IPS-15b (cell line): ENCODE data around the gene SPIN1.

Experiments used
- H3K27me3 ChIP-seq: one replicate; pipeline ENCODE4 v1.6.1; 2013; ENCODE audit warnings: low read length; ENCODE audit not compliant: control insufficient read depth, insufficient read depth
- H3K36me3 ChIP-seq: one replicate; pipeline ENCODE4 v1.6.1; 2013; ENCODE audit warnings: low read length; ENCODE audit not compliant: control insufficient read depth, insufficient read depth
- H3K4me1 ChIP-seq: one replicate; pipeline ENCODE4 v1.6.1; 2013; ENCODE audit warnings: mild to moderate bottlenecking, low read length; ENCODE audit not compliant: control insufficient read depth, insufficient read depth
- H3K4me3 ChIP-seq: one replicate; pipeline ENCODE4 v1.5.1; 2013; ENCODE audit warnings: low read depth, low read length
- H3K9ac ChIP-seq: one replicate; pipeline ENCODE4 v1.6.1; 2013; ENCODE audit warnings: low read depth, mild to moderate bottlenecking, low read length
- H3K9me3 ChIP-seq: one replicate; pipeline ENCODE4 v1.6.1; 2013; ENCODE audit warnings: mild to moderate bottlenecking, low read length; ENCODE audit not compliant: control insufficient read depth, insufficient read depth

SPIN1 gene

DNA sequence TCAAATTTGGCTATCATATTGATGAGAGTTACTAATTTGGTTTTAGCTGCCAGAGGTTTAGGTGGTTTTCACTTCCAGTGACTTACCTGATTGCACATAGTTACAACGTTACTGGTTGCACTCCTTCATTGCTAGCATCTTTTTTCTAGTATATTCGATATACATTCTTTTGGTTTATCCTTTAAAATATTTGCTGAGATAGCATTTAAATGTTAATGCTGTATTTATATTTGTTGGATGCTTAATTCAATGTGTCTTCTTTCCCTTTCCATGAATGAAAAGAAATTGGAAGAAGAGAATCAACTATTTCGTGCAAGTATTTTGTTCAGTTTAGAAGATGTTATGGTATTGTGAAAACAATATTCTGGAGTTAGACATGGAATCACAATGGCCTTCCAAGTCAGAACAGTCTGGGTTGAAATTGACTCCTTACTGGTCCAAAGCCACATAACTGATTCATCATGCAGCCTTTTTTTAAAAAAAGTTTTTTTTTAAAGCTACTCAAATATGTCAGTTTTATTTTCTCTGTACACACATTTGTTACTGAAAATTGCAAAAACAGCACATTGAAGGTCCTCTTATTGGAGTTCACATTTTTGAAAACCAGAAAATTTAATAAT, 2.2 kb downstream of the SPIN1 start:
- Histone ChIP-seq H3K36me3 (no peaks in the 10 kb centered on the region), H3K9ac (no peak overlapping the region), H3K4me3 (peak overlapping the region; percentile 71), H3K4me1 (peaks cover 15% of the 10 kb centered on the region), H3K9me3 (no peaks in the 10 kb centered on the region), H3K27me3 (no peaks in the 10 kb centered on the region)

DNA sequence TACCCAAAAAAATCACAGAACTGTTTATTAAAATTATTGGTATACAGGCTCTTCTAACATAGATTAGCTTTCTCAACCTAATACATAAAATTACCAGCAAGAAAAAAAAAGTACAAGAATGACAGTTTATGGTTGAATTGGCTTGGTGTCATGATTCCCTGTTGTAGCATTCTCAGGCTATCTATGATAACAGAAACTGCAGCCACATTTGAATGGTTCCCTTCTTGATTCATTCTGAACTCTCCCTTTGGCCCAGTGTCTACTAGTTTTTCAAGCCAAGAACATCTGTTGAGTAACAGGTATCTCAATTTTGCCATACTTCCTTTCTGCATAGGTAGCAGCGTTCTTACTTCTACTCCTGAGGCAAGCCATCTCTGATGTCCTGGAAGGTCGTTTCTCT, 3.0 kb downstream of the SPIN1 start:
- no peaks in the 10 kb centered on the region for H3K9me3 ChIP-seq
- H3K36me3 ChIP-seq: no peaks in the 10 kb centered on the region
- no peaks in the 10 kb centered on the region for H3K27me3 ChIP-seq
- peaks cover 15% of the 10 kb centered on the region for H3K4me1 ChIP-seq
- H3K4me3 ChIP-seq: no peak overlapping the region
- no peak overlapping the region for H3K9ac ChIP-seq

DNA sequence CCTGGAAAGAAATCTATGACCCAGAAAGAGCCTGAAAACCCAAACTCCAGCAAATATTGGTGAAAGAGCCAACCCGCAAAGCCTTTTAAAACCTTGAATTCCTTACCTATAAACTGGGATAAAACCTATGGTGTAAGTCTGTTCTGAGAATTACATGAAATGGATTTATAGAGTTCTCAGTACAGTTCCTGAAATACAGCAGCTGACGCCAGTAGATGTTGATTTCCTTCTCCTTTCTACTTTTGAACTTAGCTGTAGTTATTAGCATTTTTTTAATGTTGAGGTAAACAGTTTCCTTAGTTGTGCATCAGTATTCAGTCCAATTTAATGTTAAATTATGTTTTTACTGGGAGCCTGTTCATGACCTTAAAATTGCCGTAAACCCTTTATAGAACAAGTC, 3.7 kb downstream of the SPIN1 start:
- Histone ChIP-seq H3K9me3 (no peaks in the 10 kb centered on the region), H3K27me3 (no peaks in the 10 kb centered on the region), H3K4me1 (peaks cover 15% of the 10 kb centered on the region), H3K4me3 (no peak overlapping the region), H3K9ac (no peak overlapping the region), H3K36me3 (no peaks in the 10 kb centered on the region)

DNA sequence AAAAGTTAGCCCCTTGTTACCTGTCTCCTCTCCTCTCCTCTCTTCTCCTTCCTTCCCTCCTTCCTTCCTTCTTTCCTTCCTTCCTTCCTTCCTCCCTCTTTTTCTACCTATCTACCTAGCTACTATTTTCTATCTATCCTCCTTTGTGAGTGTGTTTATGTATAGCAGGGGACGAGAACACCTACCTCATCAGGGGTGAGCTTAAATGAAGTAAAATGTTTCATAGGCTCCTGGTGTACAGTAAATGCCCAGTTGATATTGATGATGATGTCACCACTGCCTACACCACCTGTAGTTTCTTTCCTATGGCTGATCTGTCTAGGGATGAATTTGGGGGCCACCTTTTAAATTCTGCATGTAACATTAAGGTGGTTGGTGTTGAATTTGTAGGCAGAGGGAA, 4.3 kb downstream of the SPIN1 start:
- Histone ChIP-seq H3K36me3 (no peaks in the 10 kb centered on the region), H3K9me3 (no peaks in the 10 kb centered on the region), H3K9ac (no peak overlapping the region), H3K27me3 (no peaks in the 10 kb centered on the region), H3K4me1 (peaks cover 15% of the 10 kb centered on the region), H3K4me3 (no peak overlapping the region)

DNA sequence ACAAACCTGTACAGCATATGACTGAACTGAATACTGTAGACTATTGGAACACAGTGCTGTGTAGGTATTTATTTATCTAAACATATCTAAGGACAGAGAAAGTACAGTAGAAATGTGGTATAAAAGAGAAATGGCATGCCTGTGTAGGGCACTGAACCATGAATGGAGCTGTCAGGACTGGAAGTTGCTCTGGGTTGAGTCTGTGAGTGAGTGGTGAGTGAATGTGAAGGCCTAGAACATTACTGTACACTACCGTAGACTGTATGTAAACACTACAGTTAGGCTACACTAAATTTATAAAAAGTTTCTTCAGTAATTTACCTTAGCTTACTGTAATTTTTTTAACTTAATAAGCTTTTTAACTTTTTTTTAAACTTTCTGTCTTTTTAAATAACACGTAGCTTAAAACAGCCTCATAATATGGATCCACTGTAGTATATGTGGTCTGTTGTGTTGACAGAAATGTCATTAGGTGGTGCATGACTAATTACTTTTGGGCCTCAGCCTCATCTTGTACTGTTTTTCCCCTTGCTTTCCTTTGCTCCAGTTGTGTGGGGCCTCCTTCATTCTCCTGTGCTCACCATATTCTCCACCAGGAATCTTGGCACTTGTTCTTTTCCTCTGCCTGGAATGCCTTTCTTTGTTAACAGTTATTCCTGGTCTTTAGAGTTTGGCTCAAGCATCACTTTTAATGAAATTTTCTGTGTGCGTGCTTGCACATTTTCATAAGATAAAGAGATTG, 8.8 kb downstream of the SPIN1 start:
- Histone ChIP-seq H3K4me1 (peaks cover 10% of the 10 kb centered on the region), H3K27me3 (no peaks in the 10 kb centered on the region), H3K9me3 (no peaks in the 10 kb centered on the region), H3K36me3 (no peaks in the 10 kb centered on the region), H3K4me3 (no peak overlapping the region), H3K9ac (no peak overlapping the region)

DNA sequence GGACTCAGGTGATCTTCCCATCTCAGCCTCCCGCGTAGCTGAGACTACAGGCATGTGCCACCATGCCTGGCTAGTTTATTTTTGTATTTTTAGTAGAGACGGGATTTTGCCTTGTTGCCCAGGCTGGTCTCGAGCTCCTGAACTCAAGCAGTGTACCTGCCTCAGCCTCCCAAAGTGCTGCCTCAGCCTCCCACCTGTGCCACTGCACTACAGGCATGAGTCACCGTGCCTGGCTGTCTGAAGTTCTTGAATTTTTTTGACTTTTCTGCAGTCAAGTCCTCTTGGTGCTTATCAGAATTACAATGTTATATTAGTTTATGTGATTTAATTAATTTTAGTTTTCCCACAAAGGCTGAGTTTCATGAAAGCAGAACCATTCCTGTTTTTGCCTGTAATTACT, 9.8 kb downstream of the SPIN1 start:
- H3K9ac ChIP-seq: no peak overlapping the region
- H3K4me1 ChIP-seq: peaks cover under 1% of the 10 kb centered on the region
- H3K27me3 ChIP-seq: no peaks in the 10 kb centered on the region
- no peaks in the 10 kb centered on the region for H3K36me3 ChIP-seq
- no peaks in the 10 kb centered on the region for H3K9me3 ChIP-seq
- H3K4me3 ChIP-seq: no peak overlapping the region

DNA sequence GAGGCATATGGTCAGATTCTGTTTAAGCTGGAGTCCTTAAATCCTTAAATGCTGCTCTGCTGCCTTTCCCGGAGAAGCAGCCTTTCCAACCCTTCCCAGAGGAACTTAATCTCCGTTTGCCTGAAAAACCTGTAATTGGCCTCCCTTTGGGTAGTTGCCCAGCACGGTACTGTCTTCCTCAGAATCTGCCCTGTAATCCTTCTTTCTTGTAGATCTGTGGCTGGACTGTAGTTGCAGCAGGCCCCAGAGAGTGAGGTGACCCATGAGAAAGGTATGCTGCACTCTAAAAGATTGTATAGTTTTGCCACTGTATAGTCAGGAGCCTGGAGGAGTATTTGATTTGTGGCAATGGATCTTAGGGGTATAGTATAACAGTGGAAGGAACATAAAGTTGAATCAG, 11.7 kb downstream of the SPIN1 start:
- Histone ChIP-seq H3K4me3 (no peak overlapping the region), H3K27me3 (no peaks in the 10 kb centered on the region), H3K9ac (no peak overlapping the region), H3K4me1 (no peaks in the 10 kb centered on the region), H3K36me3 (no peaks in the 10 kb centered on the region), H3K9me3 (no peaks in the 10 kb centered on the region)

DNA sequence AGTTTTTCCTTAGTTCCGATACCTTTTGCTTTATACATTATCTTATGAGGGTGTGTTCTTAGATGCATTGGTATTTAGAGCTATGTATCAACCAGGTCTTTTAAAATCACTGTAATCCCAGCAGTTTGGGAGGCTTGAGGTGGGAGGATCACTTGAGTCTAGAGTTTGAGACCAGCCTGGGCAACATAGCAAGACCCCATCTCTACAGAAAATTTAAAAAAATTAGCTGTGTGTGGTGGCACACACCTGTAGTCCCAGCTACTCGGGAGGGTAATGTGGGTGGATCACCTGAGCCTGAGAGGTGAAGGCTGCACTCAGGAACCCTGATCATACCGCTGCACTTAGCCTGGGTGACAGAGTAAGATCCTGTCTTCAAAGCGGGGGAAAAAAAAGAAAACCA, 15.1 kb downstream of the SPIN1 start:
- no peaks in the 10 kb centered on the region for H3K9me3 ChIP-seq
- no peak overlapping the region for H3K9ac ChIP-seq
- H3K4me1 ChIP-seq: no peaks in the 10 kb centered on the region
- no peak overlapping the region for H3K4me3 ChIP-seq
- no peaks in the 10 kb centered on the region for H3K27me3 ChIP-seq
- H3K36me3 ChIP-seq: no peaks in the 10 kb centered on the region

DNA sequence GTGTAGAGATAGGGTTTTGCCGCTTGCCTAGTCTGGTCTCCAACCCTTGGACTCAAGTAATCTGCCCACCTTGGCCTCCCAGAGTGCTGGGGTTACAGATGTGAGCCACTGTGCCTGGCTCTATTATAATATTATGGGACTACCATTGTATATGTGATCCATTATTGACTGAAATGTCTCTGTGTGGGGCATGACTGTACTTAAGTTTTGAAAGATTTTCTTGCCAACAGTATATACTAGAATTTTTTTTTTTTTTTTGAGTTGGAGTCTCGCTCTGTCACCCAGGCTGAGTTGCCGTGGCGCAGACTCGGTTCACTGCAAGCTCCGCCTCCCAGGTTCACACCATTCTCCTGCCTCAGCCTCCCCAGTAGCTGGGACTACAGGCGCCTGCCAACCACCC, 17.8 kb downstream of the SPIN1 start:
- H3K9me3 ChIP-seq: no peaks in the 10 kb centered on the region
- H3K4me1 ChIP-seq: no peaks in the 10 kb centered on the region
- no peaks in the 10 kb centered on the region for H3K36me3 ChIP-seq
- no peak overlapping the region for H3K4me3 ChIP-seq
- H3K9ac ChIP-seq: no peak overlapping the region
- H3K27me3 ChIP-seq: no peaks in the 10 kb centered on the region

DNA sequence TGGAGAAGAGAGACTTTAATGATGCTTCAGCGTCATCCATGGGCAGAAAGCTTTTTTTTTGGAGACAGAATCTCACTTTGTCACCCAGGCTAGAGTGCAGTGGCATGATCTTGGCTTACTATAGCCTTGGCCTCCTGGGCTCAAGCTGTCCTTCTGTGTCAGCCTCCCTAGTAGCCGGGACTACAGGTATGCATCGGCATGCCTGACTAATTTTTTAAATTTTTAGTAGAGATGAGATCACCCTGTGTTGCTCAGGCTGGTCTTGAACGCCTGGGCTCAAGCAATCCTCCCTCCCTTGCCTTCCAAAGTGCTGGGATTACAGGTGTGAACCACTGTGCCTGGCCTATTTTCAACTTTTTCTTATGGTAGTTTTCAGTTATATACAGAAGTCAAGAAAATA, 23.2 kb downstream of the SPIN1 start:
- Histone ChIP-seq H3K9me3 (peaks cover 10% of the 10 kb centered on the region), H3K4me3 (no peak overlapping the region), H3K9ac (no peak overlapping the region), H3K36me3 (peaks cover 4% of the 10 kb centered on the region), H3K27me3 (no peaks in the 10 kb centered on the region), H3K4me1 (no peaks in the 10 kb centered on the region)

DNA sequence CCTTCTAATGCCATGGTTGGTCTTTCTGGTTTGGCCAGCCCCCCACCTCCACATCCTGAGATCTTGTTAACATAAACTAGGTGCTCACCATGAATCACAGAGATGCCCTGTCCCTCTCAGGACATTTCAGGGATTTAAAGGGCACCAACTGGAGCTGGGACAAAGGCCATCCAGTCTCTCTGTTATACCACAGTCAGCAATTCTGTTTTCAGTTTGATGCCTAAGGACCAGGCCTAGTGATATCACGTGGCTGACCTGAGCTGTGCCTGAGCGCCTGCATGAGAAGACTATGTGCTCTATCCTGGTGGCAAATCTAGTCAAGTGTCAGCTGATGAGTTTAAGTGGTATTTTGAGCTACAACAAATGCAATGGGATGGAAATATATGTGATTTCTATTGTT, 26.1 kb downstream of the SPIN1 start:
- peaks cover 4% of the 10 kb centered on the region for H3K36me3 ChIP-seq

DNA sequence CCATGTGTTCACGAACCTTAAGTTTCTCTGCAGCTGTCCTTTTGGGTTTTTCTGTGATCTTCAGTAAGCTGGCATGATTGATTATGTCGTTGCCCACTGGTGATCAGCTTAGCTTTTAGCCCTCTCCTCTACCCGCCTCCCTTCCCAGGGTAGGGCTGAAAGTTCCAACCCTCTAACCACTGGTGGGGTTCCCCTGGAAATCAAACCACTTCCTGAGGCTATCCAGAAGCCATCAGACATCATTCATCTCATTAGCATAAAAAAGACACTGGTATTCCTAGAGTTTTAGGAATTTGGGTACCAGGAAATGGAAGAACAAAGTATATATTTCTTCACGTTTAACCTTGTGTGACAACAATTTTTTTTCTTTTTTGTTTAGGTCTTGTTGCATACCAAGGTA, 29.8 kb downstream of the SPIN1 start:
- peaks cover 7% of the 10 kb centered on the region for H3K4me1 ChIP-seq
- no peak overlapping the region for H3K4me3 ChIP-seq
- peaks cover 10% of the 10 kb centered on the region for H3K36me3 ChIP-seq
- no peak overlapping the region for H3K9ac ChIP-seq
- H3K9me3 ChIP-seq: peaks cover 26% of the 10 kb centered on the region
- H3K27me3 ChIP-seq: no peaks in the 10 kb centered on the region

More for the DNA sequence above, 26.1 kb downstream of the SPIN1 start:
- Histone ChIP-seq H3K27me3 (no peaks in the 10 kb centered on the region), H3K9ac (no peak overlapping the region), H3K4me1 (peaks cover 7% of the 10 kb centered on the region), H3K4me3 (no peak overlapping the region), H3K9me3 (peaks cover 14% of the 10 kb centered on the region)
